GM12878 (cell line): Measurements from ENCODE around the gene KLF7.

Source experiments
- ASH2L ChIP-seq: fragments of 300-600, 200-600 bp; sonication (generic); IDR thresholded peaks from 2 replicates; pipeline ENCODE4 v1.6.1; 2017; ENCODE audit warnings: low read depth, mild to moderate bottlenecking, borderline replicate concordance
- POLR2A ChIP-seq: IDR thresholded peaks from 2 replicates; pipeline ENCODE4 v1.6.1; 2011; ENCODE audit warnings: low read depth, mild to moderate bottlenecking, low read length
- RAD21 ChIP-seq: IDR thresholded peaks from 2 replicates; pipeline ENCODE4 v1.6.1; 2011; ENCODE audit warnings: mild to moderate bottlenecking, low read depth, low read length, moderate library complexity; ENCODE audit not compliant: insufficient read depth
- TAF1 ChIP-seq: IDR thresholded peaks from 2 replicates; pipeline ENCODE4 v1.6.1; 2011; ENCODE audit warnings: mild to moderate bottlenecking, low read depth, low read length, borderline replicate concordance
- TF ChIP-seq, protein P1 (sequence below), 3 experiments: IDR thresholded peaks in 2 of 3; conservative IDR thresholded peaks in 1 of 3; 2 replicates each; pipeline ENCODE4 v1.5.1; 2011; ENCODE audit warnings: low read depth in 3 of 3, low read length in 3 of 3, mild to moderate bottlenecking in 3 of 3, control low read depth in 2 of 3, moderate library complexity in 2 of 3, inconsistent platforms in 1 of 3, mixed read lengths in 1 of 3; ENCODE audit not compliant: control insufficient read depth in 2 of 3, insufficient read depth in 1 of 3; ENCODE audit errors: extremely low read depth in 1 of 3

- no peak for TF ChIP-seq POLR2A
- no peak for TF ChIP-seq TAF1
- TF ChIP-seq, protein P1, sequence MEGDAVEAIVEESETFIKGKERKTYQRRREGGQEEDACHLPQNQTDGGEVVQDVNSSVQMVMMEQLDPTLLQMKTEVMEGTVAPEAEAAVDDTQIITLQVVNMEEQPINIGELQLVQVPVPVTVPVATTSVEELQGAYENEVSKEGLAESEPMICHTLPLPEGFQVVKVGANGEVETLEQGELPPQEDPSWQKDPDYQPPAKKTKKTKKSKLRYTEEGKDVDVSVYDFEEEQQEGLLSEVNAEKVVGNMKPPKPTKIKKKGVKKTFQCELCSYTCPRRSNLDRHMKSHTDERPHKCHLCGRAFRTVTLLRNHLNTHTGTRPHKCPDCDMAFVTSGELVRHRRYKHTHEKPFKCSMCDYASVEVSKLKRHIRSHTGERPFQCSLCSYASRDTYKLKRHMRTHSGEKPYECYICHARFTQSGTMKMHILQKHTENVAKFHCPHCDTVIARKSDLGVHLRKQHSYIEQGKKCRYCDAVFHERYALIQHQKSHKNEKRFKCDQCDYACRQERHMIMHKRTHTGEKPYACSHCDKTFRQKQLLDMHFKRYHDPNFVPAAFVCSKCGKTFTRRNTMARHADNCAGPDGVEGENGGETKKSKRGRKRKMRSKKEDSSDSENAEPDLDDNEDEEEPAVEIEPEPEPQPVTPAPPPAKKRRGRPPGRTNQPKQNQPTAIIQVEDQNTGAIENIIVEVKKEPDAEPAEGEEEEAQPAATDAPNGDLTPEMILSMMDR (IDR thresholded peaks at IDR 0.05 in 2 of 3, conservative IDR thresholded peaks at IDR 0.05 in 1 of 3; ENCODE audit: control insufficient read depth in 2 of 3, extremely low read depth in 1 of 3, insufficient read depth in 1 of 3, low read depth in 3 of 3, low read length in 3 of 3) = no peak
- TF ChIP-seq RAD21 = no peak
- TF ChIP-seq ASH2L = no peak
These were observed 127.4 kb downstream of the KLF7 start for GRCh38 chr2:207038299-207038698.
